Measurements from ENCODE around the gene POU2F1. TPM values are rescaled to one million over a fixed set of nuclear protein-coding genes. Genes with fewer than 3 reads are reported as not detected.

POU2F1 gene
- total RNA-seq, 6 donors from 2014 or later: 9.1 to 26.8 (median 15.6) TPM

DNA sequence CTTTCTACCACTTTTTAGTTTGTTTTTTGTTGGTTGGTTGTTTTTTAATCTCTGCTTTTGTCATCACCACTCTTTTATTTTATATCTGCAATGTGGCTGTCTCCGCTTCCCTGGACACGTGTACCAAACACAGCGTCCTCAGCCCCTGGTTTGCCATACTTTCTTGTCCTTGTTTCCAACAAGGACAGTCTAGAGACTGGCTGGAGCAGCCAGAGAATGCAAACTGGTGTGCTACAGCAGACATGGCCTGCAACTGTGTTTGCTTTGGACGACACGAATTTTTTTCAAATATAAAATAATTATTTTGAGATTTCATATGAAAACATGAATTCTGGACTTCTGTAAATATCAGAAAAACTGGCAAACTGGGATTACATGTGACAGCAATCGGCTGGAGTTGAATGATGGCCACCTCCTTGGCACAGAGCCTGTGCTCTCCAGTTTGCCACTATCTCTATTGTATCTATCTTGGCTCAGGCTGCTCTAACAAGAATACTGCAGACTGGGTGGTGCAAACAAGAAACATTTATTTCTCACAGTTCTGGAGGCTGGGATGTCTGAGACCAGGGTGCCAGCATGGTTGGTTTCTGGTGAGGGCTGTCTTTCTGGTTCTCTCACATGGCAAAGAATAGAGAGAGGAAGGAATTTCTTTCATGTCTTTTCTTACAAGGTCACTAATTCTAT, 34.6 kb upstream of the POU2F1 start:
- Histone ChIP-seq H3K4me1 (no peaks in the 10 kb centered on the region), H3K9me3 (no peaks in the 10 kb centered on the region), H3K4me3 (no peak overlapping the region), H3K36me3 (no peaks in the 10 kb centered on the region), H3K27me3 (no peaks in the 10 kb centered on the region), H3K27ac (no peak overlapping the region)
- no peak for ATAC-seq (ENCODE audit: low FRiP score in 2 of 2)
- DNase-seq: no peak
- 74 to 77% methylated on average over 6 of the region's 6 CpGs for WGBS, 2 donors
- TF ChIP-seq POLR2A (IDR thresholded peaks at IDR 0.05) (no peak), EP300 (IDR thresholded peaks at IDR 0.05) (no peak), POLR2AphosphoS5 (IDR thresholded peaks at IDR 0.05) (no peak)
- TF ChIP-seq, protein P1, sequence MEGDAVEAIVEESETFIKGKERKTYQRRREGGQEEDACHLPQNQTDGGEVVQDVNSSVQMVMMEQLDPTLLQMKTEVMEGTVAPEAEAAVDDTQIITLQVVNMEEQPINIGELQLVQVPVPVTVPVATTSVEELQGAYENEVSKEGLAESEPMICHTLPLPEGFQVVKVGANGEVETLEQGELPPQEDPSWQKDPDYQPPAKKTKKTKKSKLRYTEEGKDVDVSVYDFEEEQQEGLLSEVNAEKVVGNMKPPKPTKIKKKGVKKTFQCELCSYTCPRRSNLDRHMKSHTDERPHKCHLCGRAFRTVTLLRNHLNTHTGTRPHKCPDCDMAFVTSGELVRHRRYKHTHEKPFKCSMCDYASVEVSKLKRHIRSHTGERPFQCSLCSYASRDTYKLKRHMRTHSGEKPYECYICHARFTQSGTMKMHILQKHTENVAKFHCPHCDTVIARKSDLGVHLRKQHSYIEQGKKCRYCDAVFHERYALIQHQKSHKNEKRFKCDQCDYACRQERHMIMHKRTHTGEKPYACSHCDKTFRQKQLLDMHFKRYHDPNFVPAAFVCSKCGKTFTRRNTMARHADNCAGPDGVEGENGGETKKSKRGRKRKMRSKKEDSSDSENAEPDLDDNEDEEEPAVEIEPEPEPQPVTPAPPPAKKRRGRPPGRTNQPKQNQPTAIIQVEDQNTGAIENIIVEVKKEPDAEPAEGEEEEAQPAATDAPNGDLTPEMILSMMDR (IDR thresholded peaks at IDR 0.05): no peak

DNA sequence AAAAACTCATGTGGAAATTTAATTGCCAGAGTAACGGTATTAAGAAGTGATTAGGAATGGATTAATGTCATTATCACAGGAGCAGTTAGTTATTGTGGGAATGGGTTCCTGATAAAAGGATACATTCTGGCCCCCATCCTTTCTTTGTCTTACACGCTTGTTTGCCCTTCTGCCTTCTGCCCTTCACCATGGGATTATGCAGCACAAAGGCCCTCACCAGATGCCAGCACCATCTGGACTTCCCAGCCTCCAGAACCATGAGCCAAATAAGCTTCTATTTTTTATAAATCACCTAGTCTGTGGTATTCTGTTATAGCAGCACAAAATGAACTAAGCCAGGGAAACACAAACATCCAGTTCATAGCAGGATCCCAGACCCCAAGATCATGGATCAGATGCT, 33.9 kb upstream of the POU2F1 start:
- Histone ChIP-seq H3K9me3 (no peaks in the 10 kb centered on the region), H3K36me3 (no peaks in the 10 kb centered on the region), H3K27me3 (no peaks in the 10 kb centered on the region), H3K27ac (no peak overlapping the region), H3K4me3 (no peak overlapping the region), H3K4me1 (no peaks in the 10 kb centered on the region)
- TF ChIP-seq POLR2AphosphoS5 (IDR thresholded peaks at IDR 0.05): no peak
- TF ChIP-seq, protein P1 (IDR thresholded peaks at IDR 0.05): no peak
- TF ChIP-seq EP300 (IDR thresholded peaks at IDR 0.05): no peak
- no peak for TF ChIP-seq POLR2A (IDR thresholded peaks at IDR 0.05)
- WGBS, 2 donors: 88 to 90% methylated on average over 2 of the region's 2 CpGs
- ATAC-seq (ENCODE audit: low FRiP score in 2 of 2) (no peak), DNase-seq (no peak)

DNA sequence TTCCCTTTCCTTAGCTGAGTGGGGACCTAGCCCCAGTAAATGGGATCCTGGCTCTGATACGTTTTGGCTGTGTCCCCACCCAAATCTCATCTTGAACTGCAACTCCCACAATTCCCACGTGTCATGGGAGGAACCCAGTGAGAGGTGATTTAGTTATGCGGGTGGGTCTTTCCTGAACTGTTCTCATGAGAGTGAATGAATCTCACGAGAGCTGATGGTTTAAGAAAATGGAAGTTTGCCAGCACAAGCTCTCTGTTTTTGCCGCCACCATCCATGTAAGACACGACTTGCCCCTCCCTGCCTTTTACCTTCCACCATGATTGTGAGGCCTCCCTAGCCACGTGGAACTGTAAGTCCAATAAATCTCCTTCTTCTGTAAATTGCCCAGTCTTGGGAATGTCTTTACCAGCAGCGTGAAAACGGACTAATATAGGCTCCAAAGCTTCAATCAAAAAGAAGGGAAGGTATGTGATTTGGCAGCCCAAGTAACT, 29.9 kb upstream of the POU2F1 start:
- H3K4me1 ChIP-seq: no peaks in the 10 kb centered on the region
- no peaks in the 10 kb centered on the region for H3K9me3 ChIP-seq
- H3K36me3 ChIP-seq: no peaks in the 10 kb centered on the region
- 79 to 84% methylated on average over 9 of the region's 9 CpGs for WGBS, 2 donors
- DNase-seq: no peak
- TF ChIP-seq EP300 (IDR thresholded peaks at IDR 0.05): no peak
- TF ChIP-seq POLR2AphosphoS5 (IDR thresholded peaks at IDR 0.05): no peak
- H3K27ac ChIP-seq: no peak overlapping the region
- H3K27me3 ChIP-seq: no peaks in the 10 kb centered on the region
- ATAC-seq (ENCODE audit: low FRiP score in 2 of 2): no peak
- no peak overlapping the region for H3K4me3 ChIP-seq

DNA sequence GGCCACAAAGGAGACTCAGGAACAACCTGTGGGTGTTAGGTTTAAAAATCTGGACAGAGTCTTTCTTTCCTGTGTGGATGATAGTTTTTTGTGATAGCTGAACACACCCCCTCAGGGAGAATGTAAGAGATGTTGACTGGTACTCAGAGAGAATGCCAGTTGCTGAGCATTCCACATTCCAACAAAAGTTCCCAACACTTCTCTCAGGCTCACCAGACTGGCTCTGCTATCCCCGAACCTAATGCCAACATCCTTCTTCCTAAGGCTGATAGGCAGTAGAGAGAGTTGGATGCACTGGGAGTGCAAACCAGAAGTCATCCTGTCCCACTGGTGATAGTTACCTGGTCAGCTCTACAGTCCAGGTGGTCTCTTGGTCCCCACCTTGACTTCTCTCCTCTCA, 28.7 kb upstream of the POU2F1 start:
- H3K36me3 ChIP-seq: no peaks in the 10 kb centered on the region
- WGBS, 2 donors: 69 to 75% methylated on average over 1 of the region's 1 CpG
- ATAC-seq (ENCODE audit: low FRiP score in 2 of 2): no peak
- H3K27me3 ChIP-seq: no peaks in the 10 kb centered on the region
- no peak for DNase-seq
- TF ChIP-seq, protein P1 (IDR thresholded peaks at IDR 0.05): no peak
- TF ChIP-seq POLR2AphosphoS5 (IDR thresholded peaks at IDR 0.05) (no peak), POLR2A (IDR thresholded peaks at IDR 0.05) (no peak), EP300 (IDR thresholded peaks at IDR 0.05) (no peak)
- H3K27ac ChIP-seq: no peak overlapping the region
- H3K4me1 ChIP-seq: no peaks in the 10 kb centered on the region
- no peak overlapping the region for H3K4me3 ChIP-seq
- H3K9me3 ChIP-seq: no peaks in the 10 kb centered on the region

DNA sequence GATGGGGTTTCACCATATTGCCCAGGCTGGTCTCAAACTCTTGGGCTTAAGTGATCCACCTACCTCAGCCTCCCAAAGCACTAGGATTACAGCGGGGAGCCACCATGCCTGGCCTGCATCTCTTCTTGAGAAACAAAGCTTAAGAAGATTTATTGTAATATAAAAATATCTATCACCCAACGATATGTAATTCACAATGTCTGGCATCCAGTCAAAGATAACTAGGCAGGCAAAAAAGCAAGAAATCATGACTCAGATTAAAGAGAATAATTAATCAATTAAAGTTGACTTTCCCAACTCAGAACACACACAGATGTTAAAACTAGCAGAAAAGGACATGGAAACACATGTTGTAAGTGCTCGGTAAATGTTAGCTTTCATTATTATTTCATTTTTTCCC, 26.5 kb upstream of the POU2F1 start:
- Histone ChIP-seq H3K27me3 (no peaks in the 10 kb centered on the region), H3K27ac (no peak overlapping the region), H3K9me3 (no peaks in the 10 kb centered on the region), H3K4me3 (no peak overlapping the region), H3K4me1 (no peaks in the 10 kb centered on the region), H3K36me3 (no peaks in the 10 kb centered on the region)
- TF ChIP-seq POLR2AphosphoS5 (IDR thresholded peaks at IDR 0.05) (no peak), EP300 (IDR thresholded peaks at IDR 0.05) (no peak), POLR2A (IDR thresholded peaks at IDR 0.05) (no peak)
- TF ChIP-seq, protein P1 (IDR thresholded peaks at IDR 0.05): no peak
- ATAC-seq (ENCODE audit: low FRiP score in 2 of 2): no peak
- DNase-seq: no peak
- WGBS, 2 donors: 87 to 89% methylated on average over 3 of the region's 3 CpGs

Data from upper lobe of left lung (tissue), 6 donors.